NOMO-1 (cell line): ENCODE data around the gene NANS.
"Not testable (repeated sequence)": the region's sequence is repeated elsewhere in the genome, so short reads cannot be mapped to it uniquely, and the experiment has no call there.

Experiments used
- DNase-seq, 2 experiments: peaks; one replicate each; lab custom pipeline; 2025; ENCODE audit not compliant: unreplicated experiment in 2 of 2; lab: John Stamatoyannopoulos, UW

The NANS gene

DNA sequence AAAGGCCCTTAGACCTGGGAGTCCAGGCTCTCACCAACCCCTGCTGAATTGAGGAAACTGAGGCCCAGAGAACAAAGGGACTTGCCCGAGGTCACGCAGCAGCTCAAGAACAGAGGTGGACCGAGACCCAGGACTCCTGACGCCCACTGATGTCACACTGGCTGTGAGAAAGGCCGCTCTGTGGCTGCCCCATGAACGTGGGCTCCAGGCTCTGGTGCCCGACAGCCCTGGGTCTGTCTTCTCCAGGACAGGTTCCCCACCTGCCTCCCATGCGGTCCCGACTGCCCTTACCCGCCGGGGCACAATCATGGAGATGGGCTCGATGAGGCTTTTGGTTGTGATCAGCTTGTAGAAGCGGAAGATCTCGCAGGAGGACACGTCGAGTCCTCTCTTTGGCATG lies 71.8 kb downstream of the NANS start:
- no peak for DNase-seq

DNA sequence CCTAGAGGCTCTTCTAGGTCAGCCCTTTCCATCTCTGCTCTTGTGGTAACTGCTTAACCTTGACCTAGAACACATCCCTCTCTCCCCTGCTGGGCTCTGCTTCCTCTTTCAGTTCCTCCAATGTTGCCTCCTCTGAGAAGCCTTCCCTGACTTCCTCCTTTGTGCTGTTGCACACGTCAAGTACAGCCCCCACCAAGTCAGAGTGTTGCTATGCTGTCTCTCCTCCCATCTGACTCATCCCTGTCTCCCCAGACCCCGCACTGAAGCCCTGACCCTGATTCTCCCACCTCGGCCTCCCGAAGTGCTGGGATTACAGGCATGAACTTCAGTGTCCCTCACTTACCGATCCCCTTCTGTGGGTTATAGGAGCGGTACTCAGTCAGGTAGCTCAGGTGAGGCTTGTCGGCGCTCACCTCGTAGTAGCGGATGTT lies 72.9 kb downstream of the NANS start:
- DNase-seq, result peak; percentile 78 to 92

GRCh38 chr9:98130060-98130459 lies 73.5 kb downstream of the NANS start:
- DNase-seq, result not testable (repeated sequence)

- no peak for DNase-seq
Measured at GRCh38 chr9:98130576-98131228, 74.2 kb downstream of the NANS start.

DNA sequence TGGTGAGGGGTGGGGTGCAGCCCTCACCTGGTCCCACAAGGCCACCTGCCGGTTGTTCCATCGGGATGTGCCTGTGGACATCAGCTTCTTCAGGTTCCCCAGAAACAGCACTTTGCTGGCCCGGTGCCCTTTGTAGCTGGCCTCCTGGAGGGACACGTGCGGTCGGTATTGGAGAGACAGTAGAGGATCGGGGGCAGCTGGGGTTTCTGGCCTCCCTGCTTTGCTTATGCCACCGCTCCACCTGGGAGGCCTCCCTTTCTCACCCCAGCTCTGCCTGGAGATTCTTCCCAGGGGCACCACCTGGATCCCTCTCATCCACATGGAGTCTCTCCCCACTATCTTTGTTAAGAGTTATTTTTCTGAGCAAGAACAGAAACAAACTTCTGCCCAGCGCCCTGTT lies 75.6 kb downstream of the NANS start:
- DNase-seq, result no peak
